HUDEP-2 (cell line): ENCODE results near the gene CAPN15.
"Not testable (repeated sequence)": the region's sequence is repeated elsewhere in the genome, so short reads cannot be mapped to it uniquely, and the experiment has no call there.

Experiments used
- DNase-seq, 76 experiments: peaks; one replicate each; lab custom pipeline; 2025; ENCODE audit not compliant: unreplicated experiment in 76 of 76; lab: John Stamatoyannopoulos, UW

The CAPN15 gene

DNA sequence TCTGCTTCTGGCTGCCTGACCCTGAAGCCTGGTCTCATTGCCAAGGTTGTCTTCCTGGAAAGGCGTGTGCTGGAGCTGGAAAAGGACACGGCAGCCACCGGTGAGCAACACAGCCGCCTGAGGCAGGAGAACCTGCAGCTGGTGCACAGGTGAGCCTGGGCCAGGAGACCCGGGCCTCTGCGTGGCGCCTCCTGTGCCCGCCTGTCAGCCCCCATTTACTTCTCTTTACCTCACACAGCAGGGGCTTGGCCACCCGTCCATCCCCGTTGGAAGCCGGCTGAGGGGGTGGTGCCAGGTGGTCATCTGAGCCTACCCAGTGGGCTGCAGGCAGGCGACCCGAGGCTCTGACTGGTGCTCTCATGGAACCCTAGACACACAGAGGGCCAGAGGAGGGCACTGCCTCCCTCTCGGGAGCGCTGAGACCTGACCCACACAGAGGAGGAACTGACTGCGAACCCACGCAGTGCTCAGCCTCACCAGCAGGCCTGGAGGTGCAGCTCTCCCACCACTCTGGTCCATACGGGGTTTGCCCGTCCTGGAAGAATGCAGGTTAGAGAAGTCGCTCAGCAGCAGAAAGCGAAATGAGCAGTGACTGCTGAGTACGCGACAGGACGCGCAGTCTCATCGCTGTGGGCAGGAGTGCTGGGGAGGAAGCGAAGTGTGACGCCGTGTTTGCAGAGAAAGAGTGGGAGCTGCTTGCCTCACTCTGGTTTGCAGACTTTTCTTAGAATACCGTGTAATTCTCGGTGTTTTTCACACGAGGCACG lies 21.9 kb upstream of the CAPN15 start:
- no peak for DNase-seq

DNA sequence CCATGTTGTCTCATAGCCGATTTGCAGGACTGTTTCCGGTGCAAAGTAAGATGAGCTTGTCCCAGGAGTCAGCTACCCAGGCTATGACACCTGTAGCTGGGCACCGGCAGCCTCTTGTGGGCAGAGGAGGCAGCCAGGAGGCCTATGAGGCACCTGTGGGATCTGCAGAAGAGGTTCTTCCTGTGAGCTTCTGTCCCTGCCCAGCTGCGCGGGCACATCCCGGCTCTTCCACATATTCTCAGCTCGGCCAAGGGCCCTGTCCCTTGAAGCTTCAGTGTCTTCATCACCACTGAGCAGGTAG lies 21.3 kb upstream of the CAPN15 start:
- DNase-seq, result no peak

DNA sequence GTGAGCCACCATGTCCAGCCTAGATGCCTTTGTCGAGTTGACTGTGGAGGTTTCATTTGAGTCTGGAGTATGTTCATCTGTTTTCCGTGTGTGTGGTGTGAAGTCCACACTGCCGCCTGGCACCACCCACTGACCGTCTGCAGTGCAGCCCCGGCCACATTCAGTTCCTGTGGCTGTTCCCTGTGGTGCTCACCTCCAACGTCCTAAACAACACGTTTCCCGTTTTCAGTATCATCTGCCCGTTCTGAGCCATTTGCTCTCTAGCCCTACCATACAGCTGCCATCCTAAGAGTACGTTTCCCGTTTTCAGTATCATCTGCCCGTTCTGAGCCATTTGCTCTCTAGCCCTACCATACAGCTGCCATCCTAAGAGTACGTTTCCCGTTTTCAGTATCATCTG lies 20.0 kb upstream of the CAPN15 start:
- not testable (repeated sequence) for DNase-seq

DNA sequence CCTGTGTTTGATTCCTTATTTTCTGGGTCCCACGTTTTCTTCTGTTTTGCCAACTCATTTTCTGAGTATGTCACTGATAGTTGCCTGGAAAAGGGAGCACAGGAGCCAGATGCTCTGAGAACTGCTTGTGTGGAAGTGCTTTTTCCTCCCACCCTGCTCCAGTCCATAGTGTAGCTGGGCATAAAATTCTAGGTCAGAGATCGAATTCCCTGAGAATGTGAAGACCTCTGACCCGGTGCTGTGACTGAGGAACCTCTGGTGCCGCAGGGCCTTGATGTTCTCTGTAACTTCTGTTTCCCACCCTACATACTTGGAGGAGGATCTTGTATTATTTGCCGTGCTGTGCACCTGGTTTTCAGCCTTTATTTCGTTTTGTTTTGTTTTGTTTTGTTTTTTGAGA lies 19.5 kb upstream of the CAPN15 start:
- no peak for DNase-seq

DNA sequence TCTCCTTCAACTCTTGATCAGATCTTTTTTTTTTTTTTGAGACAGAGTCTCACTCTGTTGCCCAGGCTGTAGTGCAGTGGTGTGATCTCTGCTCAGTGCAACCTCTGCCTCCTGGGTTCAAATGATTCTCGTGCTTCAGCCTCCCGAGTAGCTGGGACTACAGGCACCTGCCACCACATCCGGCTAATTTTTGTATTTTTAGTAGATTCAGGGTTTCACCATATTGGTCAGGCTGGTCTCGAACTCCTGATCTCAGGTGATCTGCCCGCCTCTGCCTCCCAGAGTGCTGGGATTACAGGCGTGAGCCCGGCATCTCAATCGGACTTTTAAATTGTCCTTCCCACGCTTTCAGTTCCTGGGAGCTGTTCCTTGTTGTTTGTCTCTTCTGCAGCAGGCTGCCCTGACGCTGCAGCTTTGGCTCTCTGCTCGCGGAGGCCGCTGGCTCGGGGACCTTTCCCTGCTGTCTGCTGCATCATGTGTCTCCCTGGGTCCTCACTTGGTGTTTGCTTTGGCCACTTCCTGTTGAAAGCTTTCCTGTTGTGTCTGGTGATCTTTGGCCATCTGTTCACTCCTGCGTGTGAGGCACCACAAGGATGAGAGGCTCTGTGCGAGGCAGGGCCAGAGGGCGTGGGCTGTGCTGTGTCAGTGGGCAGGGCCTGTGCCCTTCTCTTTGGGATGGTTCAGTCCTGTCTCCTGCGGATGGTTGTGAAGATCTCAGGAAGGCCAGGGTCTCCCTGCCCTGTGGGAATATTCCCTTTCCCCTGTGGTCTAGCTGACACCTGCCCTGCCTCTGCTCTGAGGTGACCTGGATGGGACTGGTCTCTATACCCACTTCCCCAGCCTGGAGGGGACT lies 18.4 kb upstream of the CAPN15 start:
- DNase-seq, result no peak

DNA sequence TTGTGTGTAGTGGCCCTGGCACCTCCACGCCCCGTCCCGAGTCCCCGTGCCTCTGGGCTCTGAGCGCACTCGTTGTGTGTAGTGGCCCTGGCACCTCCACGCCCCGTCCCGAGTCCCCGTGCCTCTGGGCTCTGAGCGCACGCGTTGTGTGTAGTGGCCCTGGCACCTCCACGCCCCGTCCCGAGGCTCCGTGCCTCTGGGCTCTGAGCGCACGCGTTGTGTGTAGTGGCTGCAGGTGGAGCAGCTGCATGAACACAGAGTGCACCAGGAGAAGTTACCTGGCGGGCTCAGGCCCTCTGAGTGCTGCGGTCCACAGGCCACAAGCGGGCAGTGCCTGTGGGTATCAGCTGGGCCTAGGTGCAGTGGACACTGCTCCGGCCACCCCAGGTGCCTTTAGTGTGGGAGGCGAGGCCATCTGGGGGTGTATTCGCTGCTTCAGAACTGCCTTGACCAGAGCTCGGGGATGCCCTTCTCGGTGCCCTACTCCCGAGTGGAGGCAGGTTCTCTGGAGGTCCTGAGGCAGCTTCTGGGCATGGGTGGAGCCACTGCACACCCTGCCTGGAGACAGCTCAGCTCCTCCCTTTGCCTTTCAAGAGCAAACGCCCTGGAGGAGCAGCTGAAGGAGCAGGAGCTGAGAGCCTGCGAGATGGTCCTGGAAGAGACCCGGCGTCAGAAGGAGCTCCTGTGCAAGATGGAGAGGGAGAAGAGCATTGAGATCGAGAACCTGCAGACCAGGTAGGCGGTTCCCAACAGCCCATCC lies 17.3 kb upstream of the CAPN15 start:
- DNase-seq, result no peak

DNA sequence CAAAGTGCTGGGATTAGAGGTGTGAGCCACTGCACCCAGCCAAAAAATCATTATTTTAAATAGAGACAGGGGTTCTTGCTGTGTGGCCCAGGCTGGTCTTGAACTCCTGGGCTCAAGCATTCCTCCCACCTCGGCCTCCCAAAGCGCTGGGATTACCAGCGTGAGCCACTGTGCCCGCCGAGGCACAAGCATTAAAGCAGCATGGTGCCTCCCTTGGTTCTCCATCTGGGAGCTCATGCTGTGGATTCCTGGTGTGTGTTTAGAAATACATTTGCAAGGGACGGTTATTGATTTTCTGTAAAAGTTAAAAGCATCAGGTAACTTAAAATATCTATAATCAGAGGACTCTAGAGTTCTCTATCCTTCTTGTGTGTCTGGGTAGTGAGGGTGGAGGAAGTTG lies 14.7 kb upstream of the CAPN15 start:
- DNase-seq, result no peak

DNA sequence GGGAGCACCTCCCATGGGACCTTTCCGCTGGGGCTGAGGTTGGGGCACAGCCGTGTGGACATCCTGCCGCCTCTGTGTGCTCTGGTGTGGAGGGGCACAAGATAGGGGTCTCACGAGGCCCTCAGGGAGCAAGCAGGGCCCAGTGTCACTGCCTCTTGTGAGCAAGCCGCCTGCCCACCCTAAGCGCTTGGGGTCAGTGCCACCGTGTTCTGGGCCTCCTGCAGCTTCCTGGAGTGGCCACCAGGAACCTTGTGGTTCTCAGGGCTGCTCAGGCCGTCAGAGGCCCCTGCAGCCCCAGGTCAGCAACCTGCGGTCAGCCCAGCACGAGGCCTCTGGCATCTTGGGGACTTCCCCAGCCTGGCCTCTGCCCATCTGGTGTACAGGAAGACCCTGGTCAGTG lies 13.6 kb upstream of the CAPN15 start:
- no peak for DNase-seq

DNA sequence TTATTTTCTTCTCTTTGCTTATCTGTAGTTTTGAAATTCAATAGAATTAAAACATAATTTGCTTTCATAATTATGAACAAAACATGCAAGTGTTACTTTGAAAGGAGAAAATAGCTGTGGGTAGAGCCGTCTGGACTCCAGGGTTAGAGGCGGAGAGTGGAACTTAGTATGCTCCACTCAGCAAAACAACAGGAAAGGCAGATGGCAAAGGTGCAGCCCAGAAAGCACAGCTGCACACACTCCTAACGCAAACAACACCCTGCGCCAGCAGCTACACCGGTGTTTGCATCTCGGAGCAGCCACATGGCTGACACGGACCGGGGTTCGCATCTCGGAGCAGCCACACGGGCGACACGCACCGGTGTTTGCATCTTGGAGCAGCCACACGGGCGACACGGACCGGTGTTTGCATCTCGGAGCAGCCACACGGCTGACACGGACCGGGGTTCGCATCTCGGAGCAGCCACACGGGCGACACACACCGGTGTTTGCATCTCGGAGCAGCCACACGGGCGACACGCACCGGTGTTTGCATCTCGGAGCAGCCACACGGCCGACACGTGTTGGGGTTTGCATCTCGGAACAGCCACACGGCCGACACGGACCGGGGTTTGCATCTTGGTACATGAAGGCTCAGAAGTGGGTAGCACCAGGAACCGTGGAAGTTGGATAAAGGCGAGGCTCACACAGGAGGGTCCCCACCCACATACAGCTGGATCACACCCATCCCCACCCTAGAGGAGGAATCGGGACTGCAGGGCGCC lies 12.2 kb upstream of the CAPN15 start:
- DNase-seq, result no peak

DNA sequence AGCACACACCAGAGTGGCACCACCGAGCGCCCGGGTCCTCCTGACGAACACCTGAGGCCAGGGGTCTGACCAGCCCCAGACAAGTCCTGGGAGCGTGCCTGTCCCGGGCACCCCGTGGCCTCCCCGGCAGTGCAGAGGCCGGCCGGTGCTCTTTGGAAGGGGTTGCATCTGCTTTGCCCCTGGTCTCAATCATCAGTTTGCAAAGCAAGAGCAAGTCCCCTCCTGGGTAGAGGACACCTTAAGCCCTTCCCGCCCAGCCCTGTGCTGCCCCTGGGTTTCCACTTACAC lies 11.6 kb upstream of the CAPN15 start:
- no peak for DNase-seq

DNA sequence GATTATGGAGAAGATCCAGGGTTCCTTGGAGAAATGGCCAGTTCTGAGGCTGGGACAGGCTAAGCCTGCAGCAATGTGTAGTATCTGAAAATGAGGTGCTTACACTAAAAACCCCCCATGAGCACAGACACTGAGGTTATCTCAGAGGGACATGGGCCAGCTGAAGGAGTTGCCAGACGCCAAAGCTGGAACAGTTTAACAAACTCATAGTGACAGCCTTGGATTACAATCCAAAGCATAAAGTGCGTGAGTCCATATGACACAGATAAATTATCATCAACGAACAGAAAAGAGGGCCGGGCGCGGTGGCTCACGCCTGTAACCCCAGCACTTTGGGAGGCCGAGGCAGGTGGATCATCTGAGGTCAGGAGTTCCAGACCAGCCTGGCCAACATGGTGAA lies 11.2 kb upstream of the CAPN15 start:
- peak in 17 of 76 experiments; percentile 2 to 64 (median 25) for DNase-seq

DNA sequence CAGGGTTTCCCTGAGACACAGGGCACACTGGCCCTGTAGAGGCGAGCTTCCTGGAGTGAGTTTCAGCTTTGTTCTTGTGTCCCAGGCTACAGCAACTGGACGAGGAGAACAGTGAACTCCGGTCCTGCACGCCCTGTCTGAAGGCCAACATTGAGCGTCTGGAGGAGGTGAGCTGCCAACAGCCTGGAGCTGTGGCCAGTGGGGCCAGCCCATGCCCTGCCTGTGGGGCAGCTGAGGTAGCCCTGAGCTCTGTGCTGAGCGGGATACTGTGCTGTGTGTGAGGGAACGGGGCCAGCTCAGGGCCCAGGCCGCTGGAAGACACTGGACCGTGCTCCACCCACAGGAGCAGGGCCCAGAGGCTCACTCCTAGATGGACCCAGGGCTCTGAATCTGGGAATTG lies 8.7 kb upstream of the CAPN15 start:
- no peak for DNase-seq

DNA sequence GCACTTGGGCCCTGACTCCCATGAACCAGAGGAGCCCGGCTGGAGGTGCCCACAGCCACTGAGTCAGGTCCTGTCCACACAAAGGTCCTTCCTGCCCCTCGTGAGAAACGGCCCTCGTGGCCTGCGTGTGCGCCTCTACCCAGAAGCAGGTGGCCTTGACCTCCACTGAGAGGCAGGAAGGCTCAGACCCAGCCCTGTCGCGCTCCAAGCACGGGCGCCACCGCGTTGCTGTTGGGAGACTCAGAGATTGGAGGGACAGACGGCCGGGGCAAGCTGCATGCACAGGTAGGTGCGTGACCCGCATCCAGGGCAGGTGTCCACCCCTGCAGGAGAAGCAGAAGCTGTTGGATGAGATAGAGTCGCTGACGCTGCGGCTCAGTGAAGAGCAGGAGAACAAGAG lies 8.1 kb upstream of the CAPN15 start:
- DNase-seq, result no peak

DNA sequence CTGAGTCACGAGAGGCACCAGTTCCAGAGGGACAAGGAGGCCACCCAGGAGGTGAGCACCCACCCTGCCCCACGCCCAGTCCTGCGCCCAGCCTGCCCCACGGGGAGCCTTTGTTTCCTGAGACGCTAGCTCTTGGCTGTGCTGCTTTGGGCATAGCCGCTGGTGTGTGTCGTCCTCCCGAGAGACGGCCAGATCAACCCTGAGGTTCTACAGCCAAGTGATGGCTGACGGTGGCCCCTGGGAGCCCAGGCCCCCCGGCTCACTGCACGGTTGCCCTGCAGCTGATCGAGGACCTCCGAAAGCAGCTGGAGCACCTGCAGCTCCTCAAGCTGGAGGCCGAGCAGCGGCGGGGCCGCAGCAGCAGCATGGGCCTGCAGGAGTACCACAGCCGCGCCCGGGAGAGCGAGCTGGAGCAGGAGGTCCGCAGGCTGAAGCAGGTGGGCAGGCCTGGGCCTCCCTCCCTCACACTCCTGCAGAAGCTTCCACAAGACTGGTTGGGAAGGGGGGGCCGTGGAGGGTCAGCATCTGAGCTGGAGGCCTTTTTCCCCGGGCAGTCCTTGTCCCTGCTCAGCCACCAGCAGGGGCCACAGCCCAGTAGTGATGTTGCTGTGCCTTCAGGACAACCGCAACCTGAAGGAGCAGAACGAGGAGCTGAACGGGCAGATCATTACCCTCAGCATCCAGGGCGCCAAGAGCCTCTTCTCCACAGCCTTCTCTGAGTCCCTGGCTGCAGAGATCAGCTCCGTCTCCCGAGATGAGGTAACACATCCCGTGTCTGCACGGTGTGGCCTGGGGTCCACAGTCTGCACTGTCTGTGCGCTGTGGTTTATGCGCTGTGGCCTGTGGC lies 7.4 kb upstream of the CAPN15 start:
- DNase-seq, result no peak

DNA sequence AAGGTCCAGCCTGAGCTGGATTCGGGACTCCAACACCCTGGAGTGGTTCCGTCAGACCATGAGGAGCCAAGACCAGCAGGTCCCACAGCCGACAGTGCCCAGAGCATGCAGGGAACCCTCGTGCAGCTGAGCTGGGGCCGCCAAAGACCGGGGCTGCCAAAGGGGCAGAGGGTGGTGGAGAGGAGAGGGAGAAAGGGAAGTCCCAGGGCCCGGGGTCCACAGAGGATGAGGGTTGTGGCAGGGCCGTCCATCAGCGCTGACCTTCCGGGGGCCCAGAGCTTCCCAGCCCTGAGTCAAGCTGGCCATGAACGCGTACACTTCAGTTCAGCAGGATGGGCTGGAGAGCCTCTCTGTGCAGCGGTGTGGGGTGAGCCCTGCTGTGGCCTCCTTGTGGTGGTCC lies 6.7 kb upstream of the CAPN15 start:
- DNase-seq, result no peak

DNA sequence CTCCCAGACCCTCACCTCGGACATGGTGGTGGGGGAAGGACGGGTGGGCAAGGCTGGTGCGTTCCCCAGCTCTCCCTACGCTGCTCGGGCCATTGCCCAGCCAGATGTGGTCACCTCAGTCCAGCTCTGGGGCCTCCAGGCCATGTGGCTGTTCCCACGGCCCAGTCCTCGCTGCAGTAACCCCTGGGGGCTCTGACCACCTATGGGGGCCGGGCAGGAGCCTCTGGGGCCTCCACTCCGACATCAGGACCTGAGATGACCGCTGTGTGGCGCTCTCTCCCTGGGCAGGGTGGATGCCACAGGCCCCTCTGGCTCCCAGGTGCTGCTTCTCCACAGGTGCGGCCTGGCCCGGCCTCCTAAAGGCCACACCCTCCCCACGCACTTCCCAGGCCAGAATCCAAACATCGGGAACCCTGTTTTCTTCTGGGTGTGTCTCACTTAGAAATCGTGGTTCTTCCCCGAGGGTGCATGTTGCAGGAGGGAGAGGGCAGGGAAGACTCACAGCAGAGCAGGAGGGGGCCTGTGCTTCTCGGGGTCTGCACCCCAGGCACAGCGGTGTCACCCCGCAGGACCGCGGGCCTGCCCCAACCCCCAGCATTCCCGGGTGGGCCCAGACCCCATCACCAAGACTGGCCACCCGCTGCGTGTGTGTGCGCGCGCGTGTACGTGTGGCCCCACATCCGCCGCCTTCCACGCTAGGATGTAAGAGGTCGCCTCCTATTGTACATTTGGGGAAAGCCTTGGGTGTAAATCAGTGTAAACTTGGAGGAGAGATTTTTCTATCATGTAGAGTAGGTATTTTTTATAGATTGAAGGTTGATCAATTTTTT lies 5.9 kb upstream of the CAPN15 start:
- DNase-seq, result no peak

DNA sequence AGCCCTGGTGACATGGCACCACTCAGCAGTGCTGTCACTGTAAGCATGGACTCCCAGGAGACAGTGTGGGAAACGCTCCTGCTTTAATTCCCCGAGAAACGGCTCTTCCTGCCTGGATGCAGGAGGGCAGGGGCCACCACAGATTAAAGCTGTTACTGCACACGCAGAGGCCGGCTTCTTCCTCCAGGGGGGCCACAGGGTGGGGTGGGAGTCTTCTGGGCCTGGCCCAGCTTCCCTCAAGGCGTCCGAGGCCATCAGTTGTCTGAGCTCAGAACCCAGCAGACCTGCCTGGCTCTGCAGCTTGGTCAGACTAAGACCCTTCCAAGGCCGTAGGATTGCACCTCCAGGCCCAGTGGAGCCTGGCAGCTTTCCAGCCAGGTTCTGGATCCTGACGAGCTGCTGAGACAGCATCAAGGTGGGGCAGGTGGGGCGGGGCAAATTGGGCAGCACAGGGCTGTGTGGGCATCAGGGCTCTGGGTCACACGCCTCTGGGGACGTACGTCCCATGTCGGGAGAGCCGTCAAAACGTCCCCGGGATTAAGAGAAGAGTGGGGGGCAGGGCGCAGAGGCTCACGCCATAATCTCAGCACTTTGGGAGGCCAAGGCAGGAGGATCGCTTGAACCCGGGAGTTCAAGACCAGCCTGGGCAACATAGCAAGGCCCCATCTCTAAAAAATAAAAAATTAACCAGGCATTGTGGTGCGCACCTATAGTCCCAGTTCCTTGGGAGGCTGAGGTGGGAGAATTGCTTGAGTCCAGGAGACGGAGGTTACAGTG lies 5.0 kb upstream of the CAPN15 start:
- no peak for DNase-seq

DNA sequence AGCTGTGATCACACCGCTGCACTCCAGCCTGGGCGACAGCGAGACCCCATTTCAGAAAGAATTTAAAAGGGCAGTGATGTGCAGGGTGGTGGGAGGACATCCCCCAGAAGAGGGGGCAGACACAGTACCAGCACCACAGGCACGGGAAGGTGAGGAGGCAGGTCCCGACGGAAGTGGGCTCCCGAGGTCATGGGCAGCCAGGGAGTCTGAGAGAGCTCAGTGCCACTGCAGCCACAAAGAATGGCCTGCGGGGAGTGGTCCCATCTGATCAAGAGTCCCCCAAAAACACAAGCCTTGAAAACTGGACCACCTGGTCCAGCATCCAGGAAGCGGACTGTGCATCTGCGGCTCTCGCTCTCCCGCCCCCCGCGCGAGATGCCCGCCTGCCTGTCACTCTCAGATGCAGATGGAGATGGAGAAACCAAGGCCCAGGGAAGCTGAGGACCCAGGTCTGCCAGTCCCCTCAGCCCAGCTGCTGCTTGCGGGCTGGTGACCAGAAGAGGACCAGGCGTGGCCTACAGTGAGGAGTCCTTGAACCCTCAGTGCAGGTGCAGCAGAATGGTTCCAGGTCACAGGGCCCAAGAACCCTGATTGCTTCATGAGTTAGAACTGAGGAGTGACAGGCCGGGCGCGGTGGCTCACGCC lies 4.3 kb upstream of the CAPN15 start:
- no peak for DNase-seq
